CD14-positive monocyte (primary cell): ENCODE results near the gene BNIP2. TPM values are rescaled to one million over a fixed set of nuclear protein-coding genes. Genes with fewer than 3 reads are reported as not detected.

Experiments used
- DNase-seq, 3 donors: peaks; one replicate each; pipeline ENCODE4 v3.0.0-alpha.2; 2011 to 2022
- H2AFZ ChIP-seq: 2 replicates; pipeline ENCODE4 v1.6.0; 2012; ENCODE audit warnings: mild to moderate bottlenecking, low read depth, low read length, inconsistent platforms; ENCODE audit not compliant: insufficient read depth, poor library complexity, severe bottlenecking
- H3K27ac ChIP-seq, 2 donors: 1 replicate in 1 of 2; 2 replicates in 1 of 2; pipeline ENCODE4 v1.5.1; 2012 to 2013; ENCODE audit warnings: low read length in 2 of 2, control low read depth in 1 of 2, inconsistent platforms in 1 of 2, low read depth in 1 of 2, mild to moderate bottlenecking in 1 of 2
- H3K27me3 ChIP-seq, 2 donors: one replicate each; pipeline versions ENCODE4 v1.6.0 to v1.6.1; 2011 to 2013; ENCODE audit warnings: low read length in 2 of 2; ENCODE audit not compliant: control insufficient read depth in 2 of 2, insufficient read depth in 2 of 2
- H3K36me3 ChIP-seq, 2 donors: replicated peaks in 1 of 2; 1 replicate in 1 of 2; 2 replicates in 1 of 2; pipeline versions ENCODE4 v1.5.1 to v1.6.1; 2012 to 2013; ENCODE audit warnings: low read length in 2 of 2, control low read depth in 1 of 2, inconsistent platforms in 1 of 2, mild to moderate bottlenecking in 1 of 2; ENCODE audit not compliant: insufficient read depth in 2 of 2, control insufficient read depth in 1 of 2
- H3K4me1 ChIP-seq, 2 donors: 1 replicate in 1 of 2; 2 replicates in 1 of 2; pipeline versions ENCODE4 v1.5.1 to v1.6.1; 2012 to 2013; ENCODE audit warnings: low read length in 2 of 2, control low read depth in 1 of 2, inconsistent platforms in 1 of 2, mild to moderate bottlenecking in 1 of 2, moderate library complexity in 1 of 2; ENCODE audit not compliant: insufficient read depth in 2 of 2, control insufficient read depth in 1 of 2
- H3K4me2 ChIP-seq: replicated peaks from 2 replicates; pipeline ENCODE3; 2012; ENCODE audit warnings: low read length, moderate library complexity, mild to moderate bottlenecking; ENCODE audit not compliant: poor library complexity, severe bottlenecking; ENCODE audit errors: extremely low read depth
- H3K4me3 ChIP-seq, 3 experiments: fragments of 200-600 bp in 1 of 3; sonication (generic) in 1 of 3; replicated peaks in 1 of 3; 1 replicate in 2 of 3; 2 replicates in 1 of 3; pipeline ENCODE4 v1.5.1; 2011 to 2013; ENCODE audit warnings: low read length in 3 of 3, mild to moderate bottlenecking in 3 of 3, control low read depth in 2 of 3, low read depth in 2 of 3, inconsistent platforms in 1 of 3, moderate library complexity in 1 of 3
- H3K79me2 ChIP-seq: 2 replicates; pipeline ENCODE4 v1.6.0; 2012; ENCODE audit warnings: mild to moderate bottlenecking, control low read depth, inconsistent platforms, low read length, moderate library complexity; ENCODE audit not compliant: insufficient read depth
- H3K9ac ChIP-seq: 2 replicates; pipeline ENCODE4 v1.6.0; 2017; ENCODE audit warnings: low read length, mild to moderate bottlenecking; ENCODE audit not compliant: insufficient read depth, poor library complexity, severe bottlenecking
- H3K9me3 ChIP-seq, 2 donors: replicated peaks in 1 of 2; 1 replicate in 1 of 2; 2 replicates in 1 of 2; pipeline versions ENCODE4 v1.5.1 to v1.6.1; 2012 to 2013; ENCODE audit warnings: low read length in 2 of 2, control low read depth in 1 of 2; ENCODE audit not compliant: control insufficient read depth in 1 of 2, insufficient read depth in 1 of 2
- H4K20me1 ChIP-seq: 2 replicates; pipeline ENCODE4 v1.6.0; 2012; ENCODE audit warnings: mild to moderate bottlenecking, low read length, control low read depth, moderate library complexity; ENCODE audit not compliant: insufficient read depth
- H3K27ac Mint-ChIP-seq, 7 donors: one replicate each; pipeline ENCODE4 v1.8.0; 2020; ENCODE audit warnings: mild to moderate bottlenecking in 7 of 7, mixed read lengths in 7 of 7, moderate library complexity in 6 of 7, inconsistent platforms in 2 of 7
- H3K27me3 Mint-ChIP-seq, 3 donors: one replicate each; pipeline ENCODE4 v1.8.0; 2021 to 2022; ENCODE audit warnings: low read depth in 3 of 3, mild to moderate bottlenecking in 3 of 3, mixed read lengths in 3 of 3, moderate library complexity in 3 of 3, inconsistent platforms in 1 of 3
- H3K36me3 Mint-ChIP-seq, 2 donors: one replicate each; pipeline ENCODE4 v1.8.0; 2020; ENCODE audit warnings: mixed read lengths in 2 of 2, inconsistent platforms in 1 of 2, mild to moderate bottlenecking in 1 of 2
- H3K4me1 Mint-ChIP-seq: one replicate; pipeline ENCODE4 v1.8.0; 2020; ENCODE audit warnings: mild to moderate bottlenecking, mixed read lengths
- H3K4me3 Mint-ChIP-seq, 2 donors: one replicate each; pipeline ENCODE4 v1.8.0; 2020; ENCODE audit warnings: mild to moderate bottlenecking in 2 of 2, mixed read lengths in 2 of 2, moderate library complexity in 1 of 2
- H3K9me3 Mint-ChIP-seq, 7 donors: one replicate each; pipeline ENCODE4 v1.8.0; 2020 to 2022; ENCODE audit warnings: mixed read lengths in 7 of 7, mild to moderate bottlenecking in 6 of 7, moderate library complexity in 6 of 7, inconsistent platforms in 2 of 7
- WGBS: methylation state at CpG from one replicate; pipeline ENCODE4 v1.1.5; 2013; ENCODE audit warnings: missing lambda C conversion rate; ENCODE audit not compliant: insufficient coverage; 5-methylcytosine and 5-hydroxymethylcytosine counted together
- intact Hi-C, 2 donors: fragments of 100-400 bp; cut with micrococcal nuclease; formaldehyde crosslinking; loops; one replicate each; pipeline versions ENCODE4 v1.15.0 to v1.15.1; 2023
- polyA plus RNA-seq, 3 donors: library from polyadenylated mRNA; depleted of rRNA in 1 of 3; unstranded in 2 of 3; stranded (reverse) in 1 of 3; fragments of 300-500 nt in 2 of 3; fragments of >200 nt in 1 of 3; fragmentation: Illumina TruSeq in 2 of 3; gene quantifications; 1 replicate in 2 of 3; 2 replicates in 1 of 3; pipeline ENCODE4 v1.2.3, GENCODE V29; 2012 to 2021
- TF ChIP-seq, protein P1 (sequence below): fragments of 200-600 bp; IDR thresholded peaks from one replicate; pipeline ENCODE4 v1.8.0; 2022; ENCODE audit warnings: antibody characterized with exemption, mild to moderate bottlenecking

The BNIP2 gene
- polyA plus RNA-seq, 3 donors: 83.4 to 189 (median 136) TPM

DNA sequence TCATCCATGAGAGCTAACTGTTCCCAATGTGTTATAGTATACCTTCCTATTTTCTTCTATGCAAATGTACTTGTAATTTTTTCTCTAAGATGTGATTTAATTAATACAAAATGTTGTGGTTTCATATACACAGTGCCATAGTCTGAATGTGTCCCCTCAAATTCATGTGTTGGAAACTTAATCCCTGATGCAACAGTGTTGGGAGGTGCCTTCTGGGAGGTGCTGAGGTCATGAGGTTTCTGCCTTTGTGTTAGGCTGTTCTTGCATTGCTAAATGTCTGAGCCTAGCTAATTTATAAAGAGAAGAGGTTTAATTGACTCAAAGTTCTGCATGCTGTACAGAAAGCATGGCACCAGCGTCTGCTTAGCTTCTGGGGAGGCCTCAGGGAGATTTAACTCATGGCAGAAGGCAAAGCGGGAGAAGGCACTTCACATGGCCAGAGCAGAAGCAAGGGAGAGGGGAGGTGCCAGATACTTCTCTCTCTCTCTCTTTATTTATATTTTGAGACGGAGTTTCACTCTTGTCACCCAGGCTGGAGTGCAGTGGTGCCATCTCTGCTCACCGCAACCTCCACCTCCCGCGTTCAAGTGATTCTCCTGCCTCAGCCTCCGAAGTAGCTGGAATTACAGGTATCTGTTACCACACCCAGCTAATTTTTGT is 34.7 kb upstream of the BNIP2 start:
- Mint-ChIP-seq H3K4me3 (no peak overlapping the region), H3K9me3 (no peaks in the 10 kb centered on the region), H3K27ac (peak overlapping the region in 1 of 7 donors; percentile 46), H3K36me3 (no peaks in the 10 kb centered on the region), H3K4me1 (no peaks in the 10 kb centered on the region), H3K27me3 (peaks cover 2 to 3% (median 2%) of the 10 kb centered on the region in 3 donors)
- intact Hi-C loops: loop anchor here in 1 of 2 donors (10.0 kb wide), 1 partner anchor 461 kb away; no protein-coding TSS in a partner anchor
- H2AFZ ChIP-seq: no peak overlapping the region
- no peaks in the 10 kb centered on the region for H3K4me1 ChIP-seq
- H3K4me3 ChIP-seq: no peak overlapping the region
- WGBS: no CpG with 5 or more reads among the region's 7 CpGs
- no peaks in the 10 kb centered on the region for H4K20me1 ChIP-seq
- no peak for DNase-seq
- H3K27ac ChIP-seq: no peak overlapping the region
- H3K27me3 ChIP-seq: no peaks in the 10 kb centered on the region
- TF ChIP-seq, protein P1, sequence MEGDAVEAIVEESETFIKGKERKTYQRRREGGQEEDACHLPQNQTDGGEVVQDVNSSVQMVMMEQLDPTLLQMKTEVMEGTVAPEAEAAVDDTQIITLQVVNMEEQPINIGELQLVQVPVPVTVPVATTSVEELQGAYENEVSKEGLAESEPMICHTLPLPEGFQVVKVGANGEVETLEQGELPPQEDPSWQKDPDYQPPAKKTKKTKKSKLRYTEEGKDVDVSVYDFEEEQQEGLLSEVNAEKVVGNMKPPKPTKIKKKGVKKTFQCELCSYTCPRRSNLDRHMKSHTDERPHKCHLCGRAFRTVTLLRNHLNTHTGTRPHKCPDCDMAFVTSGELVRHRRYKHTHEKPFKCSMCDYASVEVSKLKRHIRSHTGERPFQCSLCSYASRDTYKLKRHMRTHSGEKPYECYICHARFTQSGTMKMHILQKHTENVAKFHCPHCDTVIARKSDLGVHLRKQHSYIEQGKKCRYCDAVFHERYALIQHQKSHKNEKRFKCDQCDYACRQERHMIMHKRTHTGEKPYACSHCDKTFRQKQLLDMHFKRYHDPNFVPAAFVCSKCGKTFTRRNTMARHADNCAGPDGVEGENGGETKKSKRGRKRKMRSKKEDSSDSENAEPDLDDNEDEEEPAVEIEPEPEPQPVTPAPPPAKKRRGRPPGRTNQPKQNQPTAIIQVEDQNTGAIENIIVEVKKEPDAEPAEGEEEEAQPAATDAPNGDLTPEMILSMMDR: no peak
- no peak overlapping the region for H3K9ac ChIP-seq
- no peaks in the 10 kb centered on the region for H3K36me3 ChIP-seq
- no peaks in the 10 kb centered on the region for H3K9me3 ChIP-seq
- no peaks in the 10 kb centered on the region for H3K79me2 ChIP-seq
- H3K4me2 ChIP-seq: no peak overlapping the region

DNA sequence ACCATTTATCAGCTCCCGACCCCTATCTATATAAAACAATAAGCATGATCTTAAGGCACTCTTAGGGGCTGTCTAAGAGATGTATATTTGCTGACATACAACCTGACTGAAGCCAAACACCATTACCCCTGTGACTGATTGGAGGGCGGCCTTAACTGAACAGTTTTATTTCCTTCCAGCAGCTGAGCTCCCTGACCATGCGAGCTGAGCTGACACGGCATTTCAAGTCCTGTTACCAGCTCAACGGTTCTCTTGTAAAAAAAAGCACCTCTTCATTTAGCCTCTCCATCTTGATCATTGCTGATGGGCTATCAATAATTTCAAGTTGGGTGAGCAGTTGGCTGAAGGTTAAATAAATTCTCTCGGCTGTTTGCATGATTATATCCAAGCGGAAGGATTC is 33.4 kb upstream of the BNIP2 start:
- Histone ChIP-seq H3K79me2 (no peaks in the 10 kb centered on the region), H3K9me3 (no peaks in the 10 kb centered on the region), H3K4me3 (no peak overlapping the region), H3K27ac (no peak overlapping the region), H4K20me1 (no peaks in the 10 kb centered on the region), H3K27me3 (no peaks in the 10 kb centered on the region), H3K36me3 (no peaks in the 10 kb centered on the region), H3K4me2 (no peak overlapping the region), H3K4me1 (no peaks in the 10 kb centered on the region), H3K9ac (no peak overlapping the region), H2AFZ (no peak overlapping the region)
- WGBS: 84% methylated on average over 4 of the region's 7 CpGs
- H3K9me3 Mint-ChIP-seq: peaks cover 0 to 2% (median 0%) of the 10 kb centered on the region in 7 donors
- DNase-seq: no peak
- peaks cover 2 to 3% (median 2%) of the 10 kb centered on the region in 3 donors for H3K27me3 Mint-ChIP-seq
- intact Hi-C loops: loop anchor here in 1 of 2 donors (10.0 kb wide), 1 partner anchor 462 kb away; no protein-coding TSS in a partner anchor
- no peak overlapping the region for H3K27ac Mint-ChIP-seq
- no peaks in the 10 kb centered on the region for H3K4me1 Mint-ChIP-seq
- no peaks in the 10 kb centered on the region for H3K36me3 Mint-ChIP-seq
- H3K4me3 Mint-ChIP-seq: no peak overlapping the region
- TF ChIP-seq, protein P1: no peak
